Muscle of back (tissue), 11 donors: Measurements from ENCODE around the gene BCAS3. TPM values are rescaled to one million over a fixed set of nuclear protein-coding genes. Genes with fewer than 3 reads are reported as not detected.

ENCODE experiments used
- DNase-seq, 3 donors: peaks; one replicate each; pipeline versions ENCODE4 v3.0.0 to v3.0.0-alpha.2; 2013
- polyA plus RNA-seq, 10 donors: library from polyadenylated mRNA; unstranded; fragments of 120-200 nt; gene quantifications; one replicate each; pipeline ENCODE4 v1.2.1, GENCODE V29; 2013; ENCODE audit not compliant: insufficient read length in 10 of 10

The BCAS3 gene
- polyA plus RNA-seq, 10 donors, result 8.0 to 13.2 (median 10.2) TPM

DNA sequence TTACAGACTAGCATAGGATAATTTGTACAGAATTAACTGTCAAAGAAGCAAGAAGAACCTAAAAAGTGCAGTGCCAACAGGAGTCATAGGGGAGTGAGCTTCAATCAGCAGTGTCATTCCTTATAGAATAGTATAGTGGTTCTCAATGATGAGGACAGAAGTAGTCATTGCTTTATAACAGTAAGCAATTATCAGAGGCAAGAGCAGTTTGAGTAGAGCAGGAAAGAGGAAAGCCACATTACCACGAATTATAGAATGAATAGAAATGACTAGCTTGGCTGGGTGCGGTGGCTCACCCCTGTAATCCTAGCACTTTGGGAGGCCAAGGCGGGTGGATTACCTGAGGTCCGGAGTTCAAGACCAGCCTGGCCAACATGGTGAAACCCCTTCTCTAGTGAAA is 512.3 kb downstream of the BCAS3 start:
- DNase-seq, result no peak

DNA sequence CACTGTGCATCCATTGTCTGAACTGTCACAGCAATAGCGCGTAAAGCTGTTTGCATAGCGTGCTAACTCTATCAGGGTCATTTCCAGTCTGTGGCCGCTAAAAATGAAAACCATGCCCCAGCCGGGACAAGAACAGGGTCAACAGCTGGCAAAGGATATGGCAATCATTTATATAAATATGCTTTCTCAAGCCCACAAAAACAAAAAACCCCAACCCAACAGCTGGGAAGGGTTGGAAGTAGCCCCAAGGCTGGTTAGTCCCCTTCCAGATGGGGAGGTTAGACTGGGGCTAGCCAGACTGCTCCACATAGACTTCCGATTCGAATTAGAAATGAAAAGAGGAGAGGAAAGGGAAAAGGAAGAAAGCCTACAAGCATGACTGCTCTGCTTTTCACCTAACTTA is 518.7 kb downstream of the BCAS3 start:
- DNase-seq, result no peak

DNA sequence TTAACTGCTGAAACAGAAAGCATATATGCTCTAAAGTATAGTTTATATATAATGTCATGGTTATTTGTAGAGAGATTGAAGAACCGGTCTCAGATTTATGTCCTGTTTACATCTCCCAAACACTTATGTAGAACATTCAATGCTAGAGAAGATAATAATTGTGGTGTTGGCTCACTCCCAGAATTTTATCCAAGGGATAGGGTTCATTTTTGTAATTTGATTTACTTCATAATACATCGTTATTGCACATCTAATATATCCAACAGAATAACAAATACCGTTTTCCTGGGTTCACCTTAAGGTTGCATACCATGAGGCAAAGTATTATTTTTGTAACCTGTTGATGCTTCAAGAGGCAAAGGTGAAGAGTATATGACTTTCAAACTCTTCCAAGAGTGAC is 519.1 kb downstream of the BCAS3 start:
- no peak for DNase-seq

GRCh38 chr17:61199431-61200338 is 522.0 kb downstream of the BCAS3 start:
- no peak for DNase-seq

GRCh38 chr17:61200339-61200715 is 522.7 kb downstream of the BCAS3 start:
- no peak for DNase-seq

DNA sequence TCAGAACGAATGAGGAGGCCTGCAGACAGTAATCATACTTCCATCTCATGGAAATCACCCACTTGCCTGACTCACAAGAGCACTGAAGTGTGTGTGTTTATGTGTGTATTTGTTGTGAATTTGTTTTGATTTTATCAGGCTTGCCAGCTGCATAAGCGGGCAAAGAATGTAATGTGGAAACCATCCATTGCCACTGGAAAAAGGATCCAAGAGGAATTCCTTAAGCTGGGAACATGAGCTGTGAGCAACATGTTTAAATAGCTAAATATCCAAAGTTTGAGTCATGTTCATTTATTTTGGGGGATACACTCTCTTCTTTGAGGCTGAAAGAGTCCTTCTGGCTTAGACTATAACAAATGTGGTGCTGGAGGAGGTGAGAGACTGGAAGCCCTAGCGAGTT is 523.6 kb downstream of the BCAS3 start:
- peak in 1 of 3 donors; percentile 80 for DNase-seq

- no peak for DNase-seq
Observed at GRCh38 chr17:61202564-61202963, 524.9 kb downstream of the BCAS3 start.

DNA sequence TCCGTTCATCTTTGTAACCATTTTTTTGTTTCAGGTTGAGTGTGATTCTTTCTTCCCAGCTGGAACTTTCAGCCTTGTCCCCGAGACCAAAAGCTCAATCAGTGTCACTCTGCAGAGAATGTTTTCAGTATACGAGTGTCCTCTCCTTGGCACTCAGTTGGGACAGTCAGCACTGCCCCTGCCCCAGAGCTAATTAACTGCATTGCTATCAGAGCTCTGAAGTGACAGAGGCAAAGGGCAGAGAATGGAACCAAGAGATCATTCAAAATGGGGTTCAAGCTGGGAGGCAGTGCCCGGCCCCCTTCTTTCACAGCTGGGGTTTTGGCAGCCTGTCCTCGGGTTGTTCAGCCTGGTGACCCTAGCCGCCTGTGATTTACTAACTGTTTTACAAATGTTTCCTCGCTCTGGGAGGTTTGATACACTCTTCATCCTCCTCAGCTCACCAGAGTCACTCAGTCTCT is 526.0 kb downstream of the BCAS3 start:
- DNase-seq, result no peak

DNA sequence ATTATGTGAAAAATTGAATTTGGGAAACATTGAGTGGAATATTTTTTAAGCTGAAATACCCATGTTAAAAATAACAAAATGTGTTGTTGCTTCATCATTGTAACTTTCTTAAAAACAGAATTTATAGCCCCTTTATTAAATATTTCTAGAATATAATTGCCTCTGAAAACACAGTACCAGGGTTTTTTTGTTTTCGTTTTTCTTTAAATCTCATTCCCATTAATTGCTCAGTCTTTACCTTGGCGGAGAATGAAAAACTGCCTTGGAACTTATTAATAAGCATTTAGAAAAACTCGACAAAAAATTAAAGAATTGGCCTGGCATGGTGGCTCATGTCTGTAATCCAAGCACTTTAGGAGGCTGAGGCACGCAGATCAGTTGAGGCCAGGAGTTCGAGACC is 526.8 kb downstream of the BCAS3 start:
- no peak for DNase-seq

DNA sequence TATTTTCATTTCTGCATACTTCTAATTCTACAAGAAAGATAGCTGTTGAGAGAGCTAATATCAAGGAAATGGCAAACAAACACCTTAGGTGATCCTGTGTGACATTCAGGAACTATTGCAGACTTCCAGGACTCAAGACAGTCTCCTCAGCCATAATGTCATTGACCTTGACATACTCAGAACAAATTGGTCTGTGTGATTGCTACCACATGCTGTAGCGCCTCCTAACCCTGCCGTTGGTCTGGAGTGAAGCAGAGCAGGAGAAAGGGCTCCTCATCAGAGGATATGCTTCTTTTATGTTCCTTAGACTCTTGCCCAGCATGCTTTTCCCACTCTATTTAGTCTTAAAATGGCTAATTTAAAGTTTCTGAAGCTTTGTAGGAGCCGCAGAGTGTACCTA is 527.8 kb downstream of the BCAS3 start:
- DNase-seq, result no peak

- no peak for DNase-seq
Observed at GRCh38 chr17:61205931-61206330, 528.3 kb downstream of the BCAS3 start.

DNA sequence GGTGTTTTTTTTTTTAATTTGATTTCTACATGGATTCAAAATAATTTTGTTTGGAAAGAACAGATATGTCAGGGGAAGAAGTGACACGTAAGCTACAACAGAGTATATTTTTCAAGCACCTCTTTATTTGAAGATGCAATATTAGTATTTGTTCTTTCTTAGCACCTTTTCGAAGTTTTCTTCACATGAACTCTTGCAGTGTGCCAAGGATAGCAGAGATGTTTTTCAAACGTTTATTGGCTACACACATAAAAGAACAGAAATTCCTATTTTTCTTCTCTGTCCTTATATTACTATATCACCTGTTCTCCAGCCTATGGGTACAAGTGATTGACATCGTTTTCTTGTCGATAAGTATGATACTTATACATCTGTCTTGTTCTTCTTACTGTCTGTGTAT is 529.3 kb downstream of the BCAS3 start:
- no peak for DNase-seq

DNA sequence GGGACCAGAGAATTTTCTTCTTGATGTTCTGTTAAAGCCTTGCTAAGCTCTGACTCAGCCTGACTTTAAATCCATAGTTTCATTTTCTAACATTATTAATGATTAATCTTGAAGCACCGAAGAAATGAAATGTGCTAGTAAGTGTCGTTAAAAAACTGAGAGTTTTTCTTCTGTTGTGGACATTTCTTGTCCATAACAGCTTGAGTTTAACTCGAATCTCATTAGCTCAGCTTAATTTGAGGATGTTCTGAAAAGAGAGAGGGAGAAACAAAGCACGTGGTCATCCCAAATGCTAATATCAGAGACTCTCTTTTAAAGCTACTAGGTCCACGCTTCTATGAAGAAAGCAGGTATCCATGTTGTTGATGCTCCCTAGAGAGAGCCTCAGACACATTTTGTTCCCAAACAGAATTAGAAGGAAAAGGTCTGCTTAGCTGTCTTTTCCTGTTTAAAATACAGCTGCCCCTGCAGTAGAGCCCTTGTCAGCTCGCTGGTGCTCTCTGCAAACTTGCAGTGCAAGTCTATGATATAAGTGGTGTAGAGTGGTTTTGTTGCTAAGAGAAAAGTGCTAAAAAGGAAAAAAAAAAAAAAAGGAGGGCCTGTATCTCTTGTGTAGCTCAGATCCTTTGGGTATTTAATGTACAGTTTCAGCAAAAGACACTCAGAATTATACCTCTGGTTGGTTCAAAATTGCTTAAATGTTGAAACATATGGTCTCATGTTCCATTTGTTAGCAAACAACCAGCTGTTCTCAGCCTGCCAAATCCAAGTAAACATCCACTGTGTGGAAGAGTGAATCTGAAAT is 530.9 kb downstream of the BCAS3 start:
- peak in 2 of 3 donors; percentile 35 to 73 for DNase-seq

GRCh38 chr17:61209106-61209439 is 531.4 kb downstream of the BCAS3 start:
- DNase-seq, result no peak

DNA sequence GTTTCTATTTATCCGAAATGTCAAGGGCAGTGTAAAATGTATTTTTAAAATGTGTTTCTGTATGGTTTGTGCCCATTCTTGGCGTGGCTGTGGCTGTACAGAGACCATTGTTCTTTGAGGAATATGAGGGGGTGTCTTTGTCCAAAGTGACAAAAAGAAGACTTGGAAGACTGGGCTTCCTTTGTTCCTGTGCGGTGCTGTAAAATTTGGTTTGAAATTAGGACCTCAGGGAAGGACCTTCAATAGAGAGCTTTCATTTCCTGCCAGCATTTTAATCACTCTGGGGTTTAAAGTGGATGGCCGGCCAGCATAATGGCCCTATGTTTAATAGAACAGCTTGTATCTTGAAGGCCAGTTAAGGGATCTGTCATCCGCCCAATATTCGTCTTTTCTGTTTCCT is 531.9 kb downstream of the BCAS3 start:
- peak in 1 of 3 donors; percentile 30 for DNase-seq

- DNase-seq, result no peak
Observed at GRCh38 chr17:61211236-61211635, 533.6 kb downstream of the BCAS3 start.

DNA sequence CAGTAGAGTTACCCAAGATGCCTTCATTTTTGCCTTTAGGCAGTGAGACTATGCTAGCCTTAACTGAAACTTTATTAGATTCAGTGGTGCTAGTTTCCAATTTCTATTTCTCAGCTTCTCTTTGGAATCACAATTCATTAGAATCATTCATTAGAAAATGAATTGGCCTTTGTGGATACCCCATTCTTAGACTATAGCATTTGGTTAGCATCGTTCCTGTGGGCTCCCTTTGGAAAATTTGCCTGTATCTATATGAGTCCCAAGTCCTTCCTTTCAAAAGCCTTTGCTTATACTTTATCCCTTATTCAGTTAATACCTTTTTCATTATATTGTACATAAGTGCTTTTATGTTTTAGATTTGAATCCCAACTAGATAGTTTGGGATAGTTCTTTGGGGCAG is 535.0 kb downstream of the BCAS3 start:
- DNase-seq, result no peak

- no peak for DNase-seq
Observed at GRCh38 chr17:61214753-61215152, 537.1 kb downstream of the BCAS3 start.

- DNase-seq, result no peak
Observed at GRCh38 chr17:61216066-61216465, 538.4 kb downstream of the BCAS3 start.

DNA sequence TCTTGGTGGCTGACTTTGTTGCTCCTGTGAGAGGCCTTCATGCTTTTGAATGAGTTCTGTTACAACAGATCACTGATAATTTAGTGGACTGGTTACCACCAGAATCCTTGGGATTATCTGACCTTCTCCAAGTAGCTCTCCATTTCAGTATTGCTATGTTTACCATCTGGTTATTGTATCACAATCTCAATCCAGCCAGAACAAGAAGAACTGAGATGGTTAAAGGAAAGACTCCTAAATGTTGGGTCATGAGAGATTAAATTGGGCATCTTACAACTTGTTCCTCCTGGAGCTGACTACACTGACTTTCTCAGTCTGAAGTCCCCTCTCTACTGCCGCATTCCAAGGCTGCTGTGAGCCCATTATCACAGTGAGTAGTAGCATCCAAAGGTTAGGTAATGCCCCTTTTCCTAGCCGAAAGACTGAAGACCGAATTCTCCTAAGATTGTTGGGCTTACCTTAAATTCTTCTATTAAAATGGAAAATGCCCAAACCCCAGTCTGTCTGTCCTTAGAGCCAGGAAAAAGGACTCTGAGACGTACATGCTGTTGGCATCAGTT is 540.3 kb downstream of the BCAS3 start:
- DNase-seq, result no peak

DNA sequence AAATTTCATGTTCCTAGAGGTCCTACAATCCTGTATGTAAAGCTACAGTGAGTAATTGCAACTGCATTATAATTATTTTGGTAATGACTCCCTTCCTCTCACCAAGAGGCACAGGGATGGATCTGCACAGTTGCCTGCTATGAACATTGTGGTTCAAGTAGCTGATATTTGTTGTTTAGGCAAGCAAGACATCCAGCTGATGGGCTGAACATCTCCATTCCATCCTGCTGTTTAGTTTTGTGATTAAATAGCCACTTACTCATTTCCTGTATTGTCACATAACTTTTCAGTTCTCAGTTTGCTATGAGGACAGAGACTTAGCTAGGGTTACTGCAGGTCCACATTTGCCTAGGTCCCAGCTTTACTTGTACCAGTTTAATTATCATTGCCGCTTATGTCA is 540.8 kb downstream of the BCAS3 start:
- no peak for DNase-seq

- DNase-seq, result no peak
Observed at GRCh38 chr17:61219460-61219859, 541.8 kb downstream of the BCAS3 start.

DNA sequence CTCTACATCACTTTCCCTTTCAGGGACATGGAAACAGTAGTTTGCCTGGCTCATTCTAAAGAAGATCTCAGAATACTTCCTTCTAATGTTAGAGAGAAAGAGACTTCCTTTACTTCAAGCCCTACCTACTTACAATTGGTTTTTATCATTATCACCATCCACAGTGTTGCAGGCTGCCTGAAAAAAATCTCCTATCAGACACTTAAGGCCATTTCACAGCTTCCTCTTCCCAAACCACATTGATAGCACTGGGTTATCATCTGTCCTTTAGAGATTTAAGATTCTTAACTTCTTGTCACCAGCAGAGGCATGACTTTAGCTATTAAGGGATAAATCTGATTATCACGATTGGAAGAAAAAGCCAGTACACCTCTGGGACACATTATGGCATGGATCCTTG is 543.5 kb downstream of the BCAS3 start:
- no peak for DNase-seq
